ENCODE measurements around the gene VSNL1. TPM values are rescaled to one million over a fixed set of nuclear protein-coding genes. Genes with fewer than 3 reads are reported as not detected.
A peak's percentile ranks its signal among the peaks of the same experiment; 100 is the strongest.

VSNL1 gene
- total RNA-seq, 4 donors from 2014 or later: not detected

GRCh38 chr2:17522303-17522702 is 18.2 kb upstream of the VSNL1 start:
- DNase-seq: no peak
- peaks cover 0 to 9% (median 0%) of the 10 kb centered on the region in 4 donors for H3K4me1 ChIP-seq
- TF ChIP-seq POLR2A (IDR thresholded peaks at IDR 0.05): no peak
- no peak for TF ChIP-seq CTCF (IDR thresholded peaks at IDR 0.05)
- H3K27ac ChIP-seq: no peak overlapping the region
- H3K27me3 ChIP-seq: no peaks in the 10 kb centered on the region
- H3K9me3 ChIP-seq: no peaks in the 10 kb centered on the region
- H3K4me3 ChIP-seq: no peak overlapping the region
- no peaks in the 10 kb centered on the region for H3K36me3 ChIP-seq

- no peak overlapping the region for H3K4me3 ChIP-seq
- H3K36me3 ChIP-seq: no peaks in the 10 kb centered on the region
- TF ChIP-seq CTCF (IDR thresholded peaks at IDR 0.05) (no peak), POLR2A (IDR thresholded peaks at IDR 0.05) (no peak)
- no peak overlapping the region for H3K27ac ChIP-seq
- no peaks in the 10 kb centered on the region for H3K27me3 ChIP-seq
- DNase-seq: no peak
- H3K4me1 ChIP-seq: no peaks in the 10 kb centered on the region
- H3K9me3 ChIP-seq: no peaks in the 10 kb centered on the region
Observed at GRCh38 chr2:17529771-17530170, 10.7 kb upstream of the VSNL1 start.

- DNase-seq: no peak
- TF ChIP-seq CTCF (IDR thresholded peaks at IDR 0.05) (no peak), POLR2A (IDR thresholded peaks at IDR 0.05) (no peak)
- Histone ChIP-seq H3K27ac (no peak overlapping the region), H3K36me3 (no peaks in the 10 kb centered on the region), H3K4me1 (peaks cover 0 to 7% (median under 1%) of the 10 kb centered on the region in 4 donors), H3K9me3 (no peaks in the 10 kb centered on the region), H3K27me3 (no peaks in the 10 kb centered on the region), H3K4me3 (no peak overlapping the region)
Observed at GRCh38 chr2:17533546-17533945, 7.0 kb upstream of the VSNL1 start.

GRCh38 chr2:17536416-17536815 is 4.1 kb upstream of the VSNL1 start:
- TF ChIP-seq CTCF (IDR thresholded peaks at IDR 0.05) (no peak), POLR2A (IDR thresholded peaks at IDR 0.05) (no peak)
- Histone ChIP-seq H3K27ac (no peak overlapping the region), H3K36me3 (no peaks in the 10 kb centered on the region), H3K9me3 (no peaks in the 10 kb centered on the region), H3K4me1 (peaks cover 0 to 23% (median 2%) of the 10 kb centered on the region in 4 donors), H3K4me3 (no peak overlapping the region), H3K27me3 (peaks cover 0 to 4% of the 10 kb centered on the region in 2 donors)
- DNase-seq: no peak

GRCh38 chr2:17538022-17538843 is 2.3 kb upstream of the VSNL1 start:
- Histone ChIP-seq H3K4me1 (peaks cover 0 to 23% (median 2%) of the 10 kb centered on the region in 4 donors), H3K27ac (peak overlapping the region in 1 of 4 donors; percentile 50), H3K27me3 (peaks cover 0 to 4% of the 10 kb centered on the region in 2 donors), H3K9me3 (no peaks in the 10 kb centered on the region), H3K36me3 (no peaks in the 10 kb centered on the region), H3K4me3 (peak overlapping the region; percentile 16 to 49 (median 34))
- DNase-seq: no peak
- TF ChIP-seq CTCF (IDR thresholded peaks at IDR 0.05): no peak
- no peak for TF ChIP-seq POLR2A (IDR thresholded peaks at IDR 0.05)
